ENCODE measurements around the gene CHST11. TPM values are rescaled to one million over a fixed set of nuclear protein-coding genes. Genes with fewer than 3 reads are reported as not detected.

CHST11 gene
- polyA plus RNA-seq, 4 donors: 7.1 to 8.3 (median 7.7) TPM

DNA sequence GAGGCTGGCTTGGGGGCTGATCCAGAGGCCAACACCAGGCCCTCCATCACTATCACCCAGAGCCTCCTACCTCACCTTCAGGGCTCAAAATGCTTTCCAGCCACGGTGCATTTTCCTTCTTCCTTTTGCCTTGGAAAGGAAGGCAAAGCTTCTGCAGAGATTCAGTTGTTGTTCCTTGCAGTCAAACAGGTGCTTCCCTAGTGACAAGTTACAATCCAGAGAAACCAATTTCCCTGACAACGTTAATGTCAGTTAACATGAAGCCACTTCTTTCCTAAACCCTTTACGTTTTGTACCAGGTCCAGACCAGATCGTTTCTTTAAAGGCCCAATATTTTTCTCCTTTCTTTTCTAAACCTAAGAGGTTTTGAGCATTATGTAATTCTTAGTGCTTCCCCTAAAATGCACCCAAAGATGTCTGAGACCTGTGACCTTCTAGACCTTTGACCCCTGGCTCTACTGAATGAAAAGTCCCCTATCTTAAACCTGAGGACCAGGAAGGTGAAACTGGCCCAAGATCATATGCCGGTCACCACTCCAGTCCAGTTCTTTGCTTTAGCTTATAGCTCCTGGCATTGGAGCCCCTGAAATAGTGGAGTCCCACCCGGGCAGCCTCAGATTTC, 289.8 kb downstream of the CHST11 start:
- DNase-seq (ENCODE audit: low read depth in 4 of 4, low spot score in 3 of 4): no peak

GRCh38 chr12:104747330-104747729, 290.6 kb downstream of the CHST11 start:
- DNase-seq (ENCODE audit: low read depth in 4 of 4, low spot score in 3 of 4): no peak

DNA sequence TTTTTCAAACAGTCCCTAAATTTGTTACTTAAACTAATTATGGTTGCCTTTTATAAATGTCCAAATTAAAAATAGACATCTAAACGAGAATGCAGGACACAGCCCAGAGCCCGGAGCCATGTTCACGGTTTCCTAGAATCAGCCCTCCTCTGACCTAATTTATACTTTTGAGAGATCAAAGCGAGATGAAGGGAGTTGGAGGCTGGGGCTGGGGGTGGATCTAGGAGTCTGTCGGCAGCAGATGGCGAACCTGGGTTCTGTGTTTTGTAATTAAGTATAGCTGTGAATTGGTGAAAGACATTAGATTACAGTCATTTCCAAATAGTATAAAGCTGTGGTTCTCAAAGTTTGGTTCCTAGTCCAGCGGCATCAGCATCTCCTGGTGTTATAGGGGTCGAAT, 291.2 kb downstream of the CHST11 start:
- DNase-seq (ENCODE audit: low read depth in 4 of 4, low spot score in 3 of 4): no peak

GRCh38 chr12:104748356-104748755, 291.6 kb downstream of the CHST11 start:
- no peak for DNase-seq (ENCODE audit: low read depth in 4 of 4, low spot score in 3 of 4)

GRCh38 chr12:104748790-104749189, 292.0 kb downstream of the CHST11 start:
- DNase-seq (ENCODE audit: low read depth in 4 of 4, low spot score in 3 of 4): no peak

DNA sequence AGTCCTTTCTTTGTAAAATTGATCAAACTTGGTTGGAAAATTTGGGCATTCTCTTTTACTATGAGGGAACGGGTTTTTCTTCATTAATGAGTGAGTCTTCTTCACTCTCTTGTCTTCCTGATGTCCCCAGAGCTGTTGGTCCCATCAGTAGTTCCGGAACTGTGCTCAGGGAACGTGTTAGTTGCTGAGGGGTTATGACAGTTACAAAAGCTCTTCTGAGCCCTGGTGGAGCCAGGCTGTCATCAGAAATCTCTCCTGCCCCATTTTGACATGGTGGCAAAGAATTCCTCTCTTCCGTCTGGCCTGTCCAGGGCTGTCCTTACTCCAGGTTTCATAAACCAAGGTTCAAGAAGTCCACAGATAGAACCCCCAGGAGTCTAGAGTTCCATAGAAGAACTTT, 292.8 kb downstream of the CHST11 start:
- no peak for DNase-seq (ENCODE audit: low read depth in 4 of 4, low spot score in 3 of 4)

- no peak for DNase-seq (ENCODE audit: low read depth in 4 of 4, low spot score in 3 of 4)
These were observed 293.3 kb downstream of the CHST11 start for GRCh38 chr12:104750061-104750460.

DNA sequence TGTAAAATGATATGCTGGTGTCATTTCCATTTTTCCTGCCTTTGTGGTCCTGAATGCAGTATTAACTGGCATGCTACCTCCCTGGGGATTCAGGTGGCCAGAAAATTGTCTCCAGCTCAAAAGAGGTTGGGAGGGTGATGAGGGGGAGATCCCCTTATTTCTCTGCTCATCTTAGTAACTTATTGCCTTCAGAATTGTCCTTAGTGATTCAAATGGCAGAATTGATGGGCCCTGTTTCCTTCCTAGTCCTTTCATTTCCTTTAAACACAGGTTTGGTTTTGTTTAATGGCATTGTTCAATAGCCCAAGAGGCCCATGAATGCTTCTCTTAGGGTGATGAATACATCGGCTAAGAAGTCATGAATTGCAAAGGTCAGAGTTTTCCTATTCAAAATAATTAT, 294.4 kb downstream of the CHST11 start:
- no peak for DNase-seq (ENCODE audit: low read depth in 4 of 4, low spot score in 3 of 4)

- no peak for DNase-seq (ENCODE audit: low read depth in 4 of 4, low spot score in 3 of 4)
These were observed 294.8 kb downstream of the CHST11 start for GRCh38 chr12:104751594-104751993.

DNA sequence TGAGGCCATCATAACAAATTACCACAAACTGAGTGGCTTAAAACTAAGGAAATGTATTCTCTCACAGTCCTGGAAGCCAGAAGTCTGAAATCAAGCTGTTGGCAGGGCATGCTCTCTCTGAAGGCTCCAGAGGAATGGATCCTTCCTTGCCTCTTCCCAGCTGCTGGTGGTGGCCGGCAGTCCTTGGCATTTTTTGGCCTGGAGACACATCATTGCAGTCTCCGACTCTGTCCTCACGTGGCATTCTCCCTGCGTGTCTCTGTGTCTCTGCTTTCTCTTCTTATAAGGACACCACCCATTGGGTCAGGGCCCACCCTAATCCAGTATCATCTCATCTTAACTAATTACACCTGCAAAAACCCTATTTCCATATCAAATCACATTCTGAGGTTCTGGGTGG, 295.3 kb downstream of the CHST11 start:
- DNase-seq (ENCODE audit: low read depth in 4 of 4, low spot score in 3 of 4): no peak

DNA sequence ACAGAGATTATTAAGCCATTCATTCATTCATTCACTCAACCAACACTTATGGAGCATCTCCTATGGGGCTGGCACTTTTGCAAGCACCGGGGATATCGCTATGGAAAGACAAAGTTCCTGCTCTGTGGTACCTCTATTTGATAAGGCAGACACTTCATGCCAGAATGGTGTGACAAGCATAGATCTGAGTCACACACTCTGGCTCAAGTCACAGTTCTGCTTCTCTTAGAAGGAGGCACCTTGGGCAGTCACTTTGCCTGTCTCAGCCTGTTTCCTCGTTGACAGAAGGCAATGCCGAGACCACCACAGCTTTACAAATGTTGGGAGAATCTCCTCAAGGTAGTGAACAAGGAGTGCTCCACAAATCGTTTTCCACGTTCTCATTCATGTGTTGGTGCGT, 296.1 kb downstream of the CHST11 start:
- DNase-seq (ENCODE audit: low read depth in 4 of 4, low spot score in 3 of 4): no peak

GRCh38 chr12:104756901-104757300, 300.2 kb downstream of the CHST11 start:
- DNase-seq (ENCODE audit: low read depth in 4 of 4, low spot score in 3 of 4): no peak

GRCh38 chr12:104758771-104759170, 302.0 kb downstream of the CHST11 start:
- no peak for DNase-seq (ENCODE audit: low read depth in 4 of 4, low spot score in 3 of 4)

- no peak for DNase-seq (ENCODE audit: low read depth in 4 of 4, low spot score in 3 of 4)
These were observed 304.3 kb downstream of the CHST11 start for GRCh38 chr12:104761091-104761490.

DNA sequence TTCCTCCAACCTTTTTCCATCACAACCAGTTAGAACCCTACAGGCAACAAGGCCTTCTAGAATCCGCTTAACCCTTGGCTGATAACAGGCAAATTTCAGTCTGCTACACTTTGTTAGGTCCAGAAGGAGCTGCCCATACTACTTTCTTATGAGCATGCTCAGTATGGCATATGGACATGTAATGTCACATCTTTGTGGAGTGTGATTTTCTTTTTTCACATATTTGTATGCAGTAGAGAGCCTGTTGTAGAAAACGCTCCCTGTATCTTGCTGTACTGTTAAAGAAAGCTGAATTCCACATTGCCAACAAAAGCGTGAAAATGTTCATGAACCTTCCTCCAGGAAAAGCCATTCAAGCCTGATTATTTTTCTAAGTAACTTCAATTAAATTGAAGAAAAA, 304.9 kb downstream of the CHST11 start:
- DNase-seq (ENCODE audit: low read depth in 4 of 4, low spot score in 3 of 4): no peak

GRCh38 chr12:104763168-104763805, 306.5 kb downstream of the CHST11 start:
- DNase-seq (ENCODE audit: low read depth in 4 of 4, low spot score in 3 of 4): no peak

GRCh38 chr12:104764225-104765091, 307.7 kb downstream of the CHST11 start:
- no peak for DNase-seq (ENCODE audit: low read depth in 4 of 4, low spot score in 3 of 4)

DNA sequence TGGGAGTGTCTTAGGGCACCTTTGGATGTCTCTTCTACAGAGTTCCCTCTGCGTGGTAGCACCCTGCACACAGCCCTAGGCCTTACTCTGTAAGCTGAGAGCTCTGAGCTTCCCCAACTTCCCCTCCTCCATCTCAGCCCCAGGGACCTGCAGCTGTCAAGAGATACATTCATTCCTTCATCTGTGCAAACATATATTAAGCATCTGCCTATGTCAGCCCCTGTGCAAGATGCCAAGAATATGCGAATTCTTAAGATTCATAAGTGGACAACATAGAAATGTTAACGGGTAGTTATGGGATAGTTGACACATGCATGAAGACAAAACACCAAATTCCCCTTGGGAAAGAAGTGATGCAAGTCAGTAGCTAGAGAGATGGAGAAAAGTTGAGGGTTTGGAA, 310.5 kb downstream of the CHST11 start:
- no peak for DNase-seq (ENCODE audit: low read depth in 4 of 4, low spot score in 3 of 4)

DNA sequence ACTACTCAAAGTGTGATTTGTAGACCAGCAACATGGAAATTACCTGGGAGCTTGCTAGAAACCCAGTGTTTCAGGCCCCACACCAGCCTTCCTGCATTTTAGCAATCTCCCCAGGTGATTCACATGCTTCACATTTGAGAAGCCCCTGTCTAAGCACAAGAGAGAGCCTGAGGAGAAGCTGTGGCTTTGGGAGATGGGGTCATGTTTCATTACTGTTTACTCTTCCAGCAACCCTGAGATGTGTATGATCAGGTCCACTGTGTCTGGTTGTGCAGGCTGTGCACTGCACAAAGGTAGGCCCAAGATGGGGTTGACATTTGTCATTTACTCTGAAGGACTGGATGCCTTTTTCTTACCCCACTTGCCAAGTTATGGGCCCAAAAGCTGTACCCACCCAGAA, 311.3 kb downstream of the CHST11 start:
- no peak for DNase-seq (ENCODE audit: low read depth in 4 of 4, low spot score in 3 of 4)

DNA sequence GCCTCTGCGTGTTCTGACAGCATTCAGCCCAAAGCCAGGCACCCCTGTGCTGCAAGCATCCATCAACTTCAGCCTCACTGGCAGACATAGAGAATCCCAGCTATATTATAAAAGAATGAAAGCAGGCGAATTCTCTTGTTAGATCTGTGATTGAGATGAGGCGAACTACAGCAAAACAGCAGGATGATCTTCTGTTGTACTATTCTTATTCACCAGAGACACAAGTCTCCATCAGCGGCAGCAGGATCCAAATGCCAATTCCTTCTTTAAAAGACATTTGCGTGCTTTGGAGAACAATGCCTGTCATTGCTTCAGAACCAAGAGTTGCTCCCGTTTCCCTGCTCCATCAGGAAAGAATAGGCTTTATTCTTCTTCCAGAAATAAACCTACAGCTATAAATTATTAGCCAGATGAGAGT, 312.4 kb downstream of the CHST11 start:
- DNase-seq (ENCODE audit: low read depth in 4 of 4, low spot score in 3 of 4): no peak

GRCh38 chr12:104772336-104772735, 315.6 kb downstream of the CHST11 start:
- no peak for DNase-seq (ENCODE audit: low read depth in 4 of 4, low spot score in 3 of 4)

All from right renal pelvis (tissue), 4 donors.